M059J (cell line): ENCODE data around the gene ZDHHC11B. TPM values are rescaled to one million over a fixed set of nuclear protein-coding genes. Genes with fewer than 3 reads are reported as not detected.
"Not testable (repeated sequence)": the region's sequence is repeated elsewhere in the genome, so short reads cannot be mapped to it uniquely, and the experiment has no call there.

Experiments used
- DNase-seq: peaks from one replicate; pipeline ENCODE4 v3.0.0-alpha.2; 2012; ENCODE audit warnings: low read depth
- total RNA-seq: library from RNA; depleted of rRNA; stranded (reverse); fragments of >200 nt; shearing (Covaris generic); gene quantifications from 2 replicates; pipeline ENCODE4 v1.2.3, GENCODE V29; 2014

ZDHHC11B gene
- total RNA-seq, 1 experiment from 2014 or later: not detected

GRCh38 chr5:769485-770145 is 14.9 kb downstream of the ZDHHC11B start:
- not testable (repeated sequence) for DNase-seq

DNA sequence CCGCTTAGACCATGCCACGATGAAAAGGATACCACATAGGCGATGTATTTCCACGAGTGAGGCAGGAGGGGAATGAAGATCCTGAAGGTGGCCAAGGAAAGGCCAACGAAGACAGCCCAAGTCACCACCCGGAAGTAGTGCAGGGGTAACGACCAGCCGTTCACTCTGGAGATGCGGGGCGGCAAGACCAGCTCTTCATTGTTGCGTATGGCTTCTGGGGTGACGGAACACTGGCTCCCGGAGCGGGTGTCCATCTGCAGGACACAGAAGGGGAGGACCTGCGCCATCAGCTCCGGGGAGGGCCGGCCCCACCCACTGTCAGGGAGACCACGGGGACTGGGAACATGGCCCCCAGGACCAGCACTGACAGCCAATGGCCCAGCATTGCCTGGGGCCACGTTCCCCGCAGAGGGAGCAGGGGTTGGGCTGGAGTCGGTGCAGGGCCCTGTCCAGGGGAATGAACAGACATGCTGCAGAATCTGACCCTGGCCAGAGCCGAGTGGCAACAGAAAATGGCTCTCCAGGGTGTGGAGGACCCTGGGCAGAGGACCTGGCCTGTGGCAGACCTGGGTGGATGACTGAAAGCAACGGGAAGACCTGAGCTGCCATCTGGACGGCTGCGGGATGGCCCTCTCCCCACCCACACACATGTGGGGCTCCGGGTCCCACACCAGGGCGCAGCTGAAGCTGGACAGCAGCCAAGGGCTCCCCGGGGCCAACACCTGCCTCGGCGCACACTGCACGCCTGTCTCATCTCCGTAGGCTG is 17.7 kb downstream of the ZDHHC11B start:
- DNase-seq: no peak

GRCh38 chr5:765948-766631 is 18.4 kb downstream of the ZDHHC11B start:
- DNase-seq: no peak

DNA sequence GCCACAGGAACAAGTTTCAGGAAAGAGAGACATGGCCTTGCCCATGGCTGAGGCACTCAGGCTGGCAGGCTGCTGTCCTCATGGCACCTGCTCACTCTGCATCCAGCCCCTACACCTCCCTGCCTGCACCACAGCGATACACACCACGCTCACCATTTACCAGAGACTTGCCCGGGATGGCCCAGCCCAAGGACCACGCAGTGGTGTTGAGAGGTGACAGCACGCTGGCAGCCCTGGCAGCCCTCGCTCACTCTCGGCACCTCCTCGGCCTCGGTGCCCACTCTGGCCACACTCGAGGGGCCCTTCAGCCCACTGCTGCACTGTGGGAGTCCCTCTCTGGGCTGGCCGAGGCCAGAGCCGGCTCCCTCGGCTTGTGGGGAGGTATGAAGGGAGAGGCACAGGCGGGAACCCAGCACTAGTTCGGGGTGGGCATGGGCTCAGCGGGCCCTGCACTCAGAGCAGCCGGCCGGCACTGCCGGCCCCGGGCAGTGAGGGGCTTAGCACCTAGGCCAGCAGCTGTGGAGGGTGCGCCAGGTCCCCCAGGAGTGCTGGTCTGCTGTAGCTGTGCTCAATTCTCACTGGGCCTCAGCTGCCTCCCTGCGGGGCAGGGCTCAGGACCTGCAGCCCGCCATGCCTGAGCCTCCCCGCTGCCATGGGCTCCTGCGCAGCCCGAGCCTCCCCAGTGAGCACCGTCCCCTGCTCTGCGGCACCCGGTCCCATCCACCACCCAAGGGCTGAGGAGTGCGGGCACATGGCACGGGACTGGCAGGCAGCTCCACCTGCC is 20.3 kb downstream of the ZDHHC11B start:
- DNase-seq: no peak

GRCh38 chr5:763397-763796 is 21.1 kb downstream of the ZDHHC11B start:
- DNase-seq: no peak

- not testable (repeated sequence) for DNase-seq
These were observed 21.5 kb downstream of the ZDHHC11B start for GRCh38 chr5:762996-763395.

DNA sequence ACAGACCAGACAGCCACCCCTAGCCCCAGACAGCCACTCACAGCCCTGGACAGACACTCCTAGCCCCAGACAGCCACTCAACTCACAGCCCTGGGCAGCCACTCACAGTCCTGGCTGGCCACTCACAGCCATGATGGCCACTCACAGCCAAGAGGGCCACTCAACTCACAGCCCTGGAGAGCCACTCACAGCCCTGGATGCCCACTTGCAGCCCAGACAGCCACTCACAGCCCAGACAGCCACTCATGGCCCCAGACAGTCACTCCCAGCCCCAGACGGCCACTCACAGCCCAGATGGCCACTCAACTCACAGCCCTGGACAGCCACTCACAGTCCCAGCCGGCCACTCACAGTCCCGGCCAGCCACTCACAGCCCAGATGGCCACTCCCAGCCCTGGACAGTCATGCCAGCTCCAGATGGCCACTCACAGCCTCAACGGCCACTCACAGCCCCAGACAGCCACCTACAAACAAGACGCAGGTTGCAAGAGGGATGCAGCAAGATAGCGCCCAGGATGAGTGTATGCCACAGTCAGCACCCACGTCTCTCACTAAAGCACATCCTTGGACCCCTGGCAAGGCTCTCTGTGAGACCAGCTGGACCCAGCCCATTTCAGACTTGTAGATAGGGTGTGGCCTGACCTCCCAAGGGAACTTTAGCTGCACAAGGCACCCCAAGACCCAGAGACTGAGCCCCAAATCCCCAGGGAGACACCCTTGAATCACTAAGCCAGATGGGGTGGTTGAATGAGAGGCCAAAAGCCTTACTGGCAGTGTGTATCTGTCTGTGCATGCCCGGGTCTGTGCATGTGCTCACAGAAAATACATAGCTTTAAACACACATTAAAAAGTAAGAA is 22.4 kb downstream of the ZDHHC11B start:
- no peak for DNase-seq

- DNase-seq: no peak
These were observed 23.3 kb downstream of the ZDHHC11B start for GRCh38 chr5:761059-761771.

- no peak for DNase-seq
These were observed 24.0 kb downstream of the ZDHHC11B start for GRCh38 chr5:760363-761058.

GRCh38 chr5:759781-760362 is 24.7 kb downstream of the ZDHHC11B start:
- no peak for DNase-seq

DNA sequence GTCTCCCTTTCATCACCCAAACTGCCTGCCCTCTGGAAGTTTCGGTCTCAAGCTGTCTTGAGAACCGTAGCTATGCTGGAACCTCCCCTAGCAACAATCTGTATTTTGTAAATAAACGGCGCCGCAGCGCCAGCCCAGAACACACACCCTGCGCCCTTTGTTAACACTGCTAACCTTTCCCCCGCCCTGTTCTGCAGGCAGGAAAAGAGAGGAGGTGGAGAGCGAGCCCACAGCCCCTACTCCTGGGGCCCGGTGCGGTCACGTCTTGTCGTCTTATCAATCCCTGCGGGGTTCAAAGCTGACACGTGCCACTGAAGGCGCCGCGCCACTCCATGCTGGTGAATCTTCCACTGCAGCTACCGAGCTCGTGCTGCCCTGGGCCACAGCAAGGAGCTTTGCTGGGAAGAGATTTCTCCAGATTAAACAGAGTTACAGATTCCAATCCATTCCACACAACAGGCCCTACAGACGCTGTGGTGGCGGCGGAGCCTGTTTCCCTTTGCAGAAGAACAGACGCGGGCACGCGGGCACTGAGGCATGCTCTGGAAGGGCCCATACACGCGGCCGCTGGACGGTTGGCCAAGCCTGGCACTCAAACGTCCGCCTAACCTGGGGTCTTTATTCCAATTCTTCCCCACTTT is 25.3 kb downstream of the ZDHHC11B start:
- peak; percentile 20 for DNase-seq

GRCh38 chr5:758698-759053 is 25.9 kb downstream of the ZDHHC11B start:
- no peak for DNase-seq

DNA sequence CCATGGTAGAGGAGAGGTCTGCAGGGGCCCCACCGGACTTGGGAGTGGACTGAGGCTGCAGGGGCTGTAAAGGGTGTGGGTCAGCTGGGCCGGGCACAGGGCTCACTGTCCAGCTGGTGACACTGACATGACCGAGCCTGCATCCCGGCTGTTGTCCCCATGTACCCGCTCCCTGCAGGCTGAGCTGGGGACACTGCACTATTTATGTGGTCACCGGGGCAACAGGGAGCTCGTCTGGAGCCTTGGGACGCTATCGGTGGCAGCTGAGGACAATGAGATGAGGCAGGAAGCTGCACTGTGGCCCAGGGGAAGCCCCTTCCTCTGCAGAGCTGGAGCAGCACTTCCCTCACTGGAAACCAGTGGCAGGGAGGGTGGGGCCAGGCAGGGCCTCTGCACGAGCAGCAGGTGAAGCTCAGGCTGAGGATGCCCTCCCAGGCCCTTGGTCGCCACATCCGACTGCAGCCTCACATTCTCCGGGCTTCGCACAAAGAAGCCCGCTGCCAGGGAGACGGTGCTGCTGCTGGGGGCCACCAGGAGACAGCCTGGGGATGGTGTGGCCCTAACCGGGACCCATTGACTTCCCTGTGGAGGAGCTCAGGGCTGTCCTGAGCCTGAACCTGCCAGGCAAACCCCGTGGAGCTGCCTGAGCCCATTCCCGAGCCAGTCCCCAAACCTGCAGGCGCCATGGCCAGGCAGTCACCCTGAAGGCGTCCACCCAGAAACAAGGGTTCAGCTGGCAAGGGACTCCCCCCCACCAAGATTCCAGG is 26.4 kb downstream of the ZDHHC11B start:
- no peak for DNase-seq

DNA sequence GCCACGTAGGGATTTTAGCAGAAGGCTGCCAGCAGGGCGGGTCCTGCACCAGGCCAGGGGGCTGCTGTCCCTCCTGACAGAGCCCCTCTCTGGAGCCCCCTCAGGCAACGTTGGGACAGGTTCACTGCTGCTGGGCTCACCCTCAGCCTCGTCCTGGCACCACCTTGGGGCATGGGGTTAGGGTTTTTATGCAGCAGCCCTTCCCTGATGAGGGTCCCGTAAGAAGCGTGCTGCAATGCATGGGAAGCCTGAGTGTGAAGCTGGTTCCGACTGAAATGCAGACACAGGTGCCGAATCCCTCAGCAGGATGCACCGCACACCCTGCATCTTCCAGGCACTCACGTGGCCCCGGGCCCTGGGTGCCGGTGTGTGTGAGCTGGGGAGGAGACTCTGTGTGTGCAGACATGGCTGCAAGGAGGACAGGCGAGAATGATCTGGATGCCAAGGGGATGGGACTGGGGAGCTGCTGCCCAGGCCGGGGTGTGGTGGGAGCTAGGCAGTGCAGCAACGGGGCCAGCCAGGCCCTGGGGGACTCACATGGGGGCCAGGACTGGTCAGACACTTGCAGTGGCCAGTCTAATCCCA is 27.1 kb downstream of the ZDHHC11B start:
- no peak for DNase-seq

- peak; percentile 18 for DNase-seq
These were observed 27.6 kb downstream of the ZDHHC11B start for GRCh38 chr5:756865-757345.

GRCh38 chr5:756171-756570 is 28.4 kb downstream of the ZDHHC11B start:
- DNase-seq: no peak

GRCh38 chr5:754143-754632 is 30.3 kb downstream of the ZDHHC11B start:
- not testable (repeated sequence) for DNase-seq
